Hematopoietic multipotent progenitor cell treated with erythropoietin and hydrocortisone succinate and interleukin-3 and kit ligand, for 6 days (in vitro differentiated cells): ENCODE results near the gene LRFN4.

Source experiments
- DNase-seq: peaks from one replicate; pipeline ENCODE4 v3.0.0-alpha.2; 2015

LRFN4 gene

GRCh38 chr11:66858939-66859685, 2.2 kb downstream of the LRFN4 start:
- DNase-seq = no peak

GRCh38 chr11:66859686-66860448, 3.0 kb downstream of the LRFN4 start:
- DNase-seq = peak; percentile 46

GRCh38 chr11:66860449-66860831, 3.6 kb downstream of the LRFN4 start:
- DNase-seq = no peak

DNA sequence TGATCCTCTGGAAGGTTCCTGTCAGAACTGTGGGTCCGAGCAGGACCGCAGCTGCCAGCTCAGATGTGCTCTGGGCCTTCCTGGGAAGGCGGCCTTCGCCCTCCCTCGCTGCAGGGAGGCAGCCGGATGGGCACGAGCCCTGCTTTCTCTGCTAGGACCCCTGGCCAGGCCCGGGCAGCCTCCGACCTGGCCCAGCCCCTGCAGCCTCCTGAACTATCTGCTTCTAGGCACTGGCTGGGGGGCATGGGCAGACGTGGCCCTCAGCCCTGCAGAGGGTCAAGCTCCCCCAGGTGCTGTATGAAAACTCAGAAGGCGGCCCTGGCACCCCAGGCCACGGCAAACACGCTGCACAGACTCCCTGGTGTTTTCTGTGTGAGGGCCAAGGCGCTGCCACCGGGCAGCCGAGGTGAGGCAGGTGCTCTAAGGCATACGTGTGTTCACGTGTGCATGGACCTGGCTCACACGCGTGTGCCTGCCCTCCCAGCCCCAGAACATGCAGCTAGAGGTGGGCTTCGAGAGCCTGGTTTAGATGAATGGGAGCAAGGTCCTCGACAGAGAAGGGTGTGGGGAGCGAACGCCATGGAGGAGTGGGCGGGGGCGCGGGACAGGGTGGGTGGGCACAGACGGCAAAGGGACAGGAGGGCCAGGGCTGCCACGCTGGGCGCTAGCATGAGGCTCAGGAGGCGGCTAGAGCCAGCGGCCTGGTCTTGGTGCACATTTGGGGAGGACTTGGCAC, 4.3 kb downstream of the LRFN4 start:
- DNase-seq = no peak

DNA sequence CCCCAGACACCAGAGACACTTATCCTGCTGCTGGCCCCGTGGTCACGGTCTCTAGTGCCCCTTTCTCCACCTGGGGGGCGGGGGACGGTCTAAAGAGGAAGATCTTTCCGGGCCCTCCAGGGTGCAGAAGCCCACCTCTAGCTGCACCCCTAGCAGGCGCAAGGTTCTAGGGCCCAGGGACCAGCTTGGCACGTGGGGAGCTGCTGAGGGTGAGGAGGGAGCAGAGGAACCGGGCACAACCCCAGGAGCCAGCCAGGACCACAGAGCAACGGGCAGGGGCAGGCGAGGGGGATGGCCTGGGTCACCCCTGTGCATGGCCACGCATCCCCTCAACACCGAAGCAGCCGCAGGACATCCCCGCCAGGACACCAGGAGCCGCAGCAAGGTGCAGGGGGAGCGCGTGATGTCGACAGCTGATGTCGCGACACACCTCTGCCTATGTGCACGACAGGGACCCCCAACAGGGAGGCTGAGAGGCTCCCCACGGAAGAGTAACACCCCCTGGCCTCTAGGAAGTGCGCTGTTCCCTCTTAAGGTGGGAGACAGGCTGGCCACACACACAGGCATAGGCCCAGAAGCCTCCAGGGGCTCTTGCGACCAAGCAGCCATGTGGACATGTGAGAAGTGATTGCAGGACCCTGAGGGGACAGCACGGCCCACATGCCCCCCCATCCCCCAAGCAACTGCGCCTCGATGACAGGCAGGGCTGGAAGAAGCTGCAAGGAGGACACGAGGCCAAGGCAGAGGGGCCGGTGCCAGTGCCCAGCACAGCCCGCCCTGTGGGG, 5.1 kb downstream of the LRFN4 start:
- DNase-seq = no peak

DNA sequence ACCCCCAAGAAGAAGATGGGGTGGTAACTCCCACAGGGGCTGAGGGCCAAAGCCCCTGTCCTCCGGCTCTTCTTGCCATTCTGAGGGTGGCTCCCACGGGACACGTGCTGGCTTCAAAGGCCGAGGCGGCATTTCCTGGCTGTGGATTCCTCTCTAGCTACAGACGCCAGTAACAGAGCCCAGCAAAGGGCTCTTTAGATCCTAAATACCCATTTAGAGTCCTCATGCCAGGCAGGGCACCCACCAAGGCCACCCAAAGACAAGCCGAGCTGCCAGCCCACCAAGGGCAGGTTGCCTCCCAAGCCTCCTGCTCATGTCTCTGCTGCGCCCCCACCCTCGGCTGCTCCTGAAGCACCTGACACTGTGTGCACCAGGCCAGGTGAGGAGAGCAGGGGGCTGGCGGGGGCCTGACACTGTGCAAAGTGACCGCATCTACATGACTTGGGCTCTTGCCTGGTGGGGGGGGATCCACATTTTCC, 5.7 kb downstream of the LRFN4 start:
- no peak for DNase-seq

DNA sequence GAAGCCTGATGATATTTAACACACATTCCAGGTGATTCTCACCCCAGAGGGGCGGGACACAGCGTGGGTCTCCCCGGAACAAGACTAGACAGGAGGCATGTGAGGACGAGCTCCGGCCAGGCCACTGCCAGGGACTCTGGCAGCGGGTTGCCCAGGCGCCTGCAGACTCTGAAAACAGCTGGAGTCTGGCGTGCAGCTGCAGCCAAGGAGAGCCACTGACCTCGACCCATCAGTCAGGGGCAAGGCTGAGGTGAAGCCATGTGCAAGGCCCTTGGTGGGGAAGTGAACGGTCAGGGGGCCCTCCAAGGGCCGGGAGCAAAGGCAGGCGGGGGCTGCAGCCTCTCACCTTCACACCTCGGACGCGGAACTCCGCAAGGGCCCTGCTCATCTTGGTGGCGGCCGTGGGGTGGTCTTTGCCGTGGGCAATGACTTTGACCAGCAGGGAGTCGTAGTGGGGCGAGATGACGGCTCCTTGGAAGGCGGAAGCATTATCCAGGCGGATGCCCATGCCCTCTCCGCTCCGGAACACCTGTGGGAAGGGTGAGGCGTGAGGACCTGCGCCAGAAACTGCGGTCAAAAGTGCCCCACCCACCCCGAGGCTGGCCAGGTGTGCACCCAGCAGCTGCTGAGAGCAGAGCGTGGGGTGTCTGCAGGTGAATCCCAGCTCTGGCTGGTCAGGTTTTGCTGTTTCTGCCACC, 6.7 kb downstream of the LRFN4 start:
- DNase-seq = no peak

GRCh38 chr11:66864172-66864901, 7.5 kb downstream of the LRFN4 start:
- no peak for DNase-seq

- no peak for DNase-seq
These were observed 8.2 kb downstream of the LRFN4 start for GRCh38 chr11:66864924-66865697.

- DNase-seq = no peak
These were observed 9.1 kb downstream of the LRFN4 start for GRCh38 chr11:66866007-66866406.

GRCh38 chr11:66866511-66866986, 9.7 kb downstream of the LRFN4 start:
- DNase-seq = no peak

- DNase-seq = no peak
These were observed 10.7 kb downstream of the LRFN4 start for GRCh38 chr11:66867425-66868040.

GRCh38 chr11:66868082-66868725, 11.3 kb downstream of the LRFN4 start:
- DNase-seq = no peak

- DNase-seq = peak; percentile 88
These were observed 12.1 kb downstream of the LRFN4 start for GRCh38 chr11:66868726-66869566.

- no peak for DNase-seq
These were observed 12.7 kb downstream of the LRFN4 start for GRCh38 chr11:66869567-66869870.

DNA sequence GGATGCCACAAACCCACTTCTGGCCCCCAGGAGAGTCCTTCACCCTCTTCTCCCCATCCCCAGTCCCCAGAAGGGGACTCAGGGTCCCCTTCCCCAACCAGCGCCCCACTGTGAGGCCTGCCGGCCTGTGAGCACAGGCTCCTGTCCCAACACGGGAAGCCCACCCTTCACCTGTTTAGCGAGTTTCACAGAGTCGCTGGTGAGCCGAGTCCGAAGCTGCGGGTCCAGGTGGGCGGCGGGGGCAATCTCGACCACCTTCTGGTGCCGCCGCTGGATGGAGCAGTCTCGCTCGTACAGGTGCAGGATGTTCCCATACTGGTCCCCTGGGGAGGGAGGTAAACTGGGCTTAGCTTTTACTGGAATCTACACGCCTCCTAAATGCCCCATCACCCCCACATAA, 13.3 kb downstream of the LRFN4 start:
- DNase-seq = no peak

DNA sequence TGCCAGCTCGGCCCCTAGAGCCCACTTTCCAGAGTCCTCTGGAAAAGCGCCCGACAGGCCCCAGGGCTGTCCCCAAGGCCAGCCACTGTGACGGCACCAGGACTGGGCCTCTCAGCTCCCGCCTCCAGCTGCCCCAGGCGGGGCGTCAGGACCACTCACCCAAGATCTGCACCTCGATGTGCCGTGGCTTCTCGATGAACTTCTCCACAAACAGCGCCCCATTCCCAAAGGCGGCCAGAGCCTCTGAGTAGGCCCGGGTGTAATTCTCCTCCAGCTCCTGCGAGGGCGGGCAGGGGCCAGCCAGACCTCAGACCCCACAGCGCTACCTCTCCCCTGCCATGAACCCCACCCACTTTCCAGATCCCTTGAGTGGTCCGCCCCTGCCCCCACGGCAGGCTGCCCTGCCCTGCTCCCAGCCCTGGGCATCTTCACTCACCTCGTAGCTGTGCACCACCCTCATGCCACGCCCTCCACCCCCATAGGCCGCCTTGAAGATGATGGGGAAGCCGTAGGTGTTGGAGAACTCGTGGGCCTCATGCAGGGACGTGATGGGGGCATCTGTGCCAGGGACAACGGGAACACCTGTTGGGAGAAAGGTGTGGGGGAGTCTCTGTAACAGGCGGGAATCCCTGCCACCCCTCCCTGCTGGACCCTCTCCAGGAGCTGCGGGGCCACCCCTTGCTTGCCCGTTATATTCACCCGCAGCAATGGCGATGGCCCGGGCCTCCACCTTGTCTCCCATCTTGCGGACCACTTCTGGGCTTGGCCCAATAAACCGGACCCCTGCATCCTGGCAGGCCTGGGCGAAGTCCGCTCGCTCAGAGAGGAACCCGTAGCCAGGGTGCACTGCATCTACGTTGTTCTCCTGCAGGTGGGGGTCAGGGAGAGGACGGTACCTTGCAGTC, 14.0 kb downstream of the LRFN4 start:
- DNase-seq = no peak

- no peak for DNase-seq
These were observed 14.6 kb downstream of the LRFN4 start for GRCh38 chr11:66871521-66871901.
